ENCODE results near the gene MXD1. TPM values are rescaled to one million over a fixed set of nuclear protein-coding genes. Genes with fewer than 3 reads are reported as not detected.

The MXD1 gene
- total and polyA plus RNA-seq, 2 experiments from 2014 or later, result 1.8 to 3.9 TPM

DNA sequence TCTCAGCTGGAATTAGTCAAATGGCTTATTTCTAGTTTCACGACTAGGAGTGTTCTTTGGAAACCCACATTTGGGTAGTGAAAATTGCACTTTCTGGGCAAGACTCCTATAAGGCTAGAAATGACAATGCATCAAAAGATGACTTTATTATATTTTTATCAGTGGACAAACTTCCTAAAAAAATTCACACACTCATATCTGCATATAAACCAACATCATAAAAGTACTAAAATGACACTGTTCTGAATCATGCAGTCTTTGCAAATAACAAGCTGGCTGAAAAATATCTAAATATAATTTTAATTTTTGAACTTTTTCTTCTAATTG, 17.6 kb downstream of the MXD1 start:
- TF ChIP-seq EZH2phosphoT487 (IDR thresholded peaks at IDR 0.05; ENCODE audit: unreplicated experiment) (no peak), JUNB (IDR thresholded peaks at IDR 0.05; ENCODE audit: unreplicated experiment) (no peak), ZNF462 (CRISPR knock-in tag; IDR thresholded peaks at IDR 0.05) (no peak), NANOG (IDR thresholded peaks at IDR 0.05; ENCODE audit: borderline replicate concordance) (no peak), POLR2AphosphoS5 (IDR thresholded peaks at IDR 0.05; ENCODE audit: low read depth) (no peak), EZH2 (IDR thresholded peaks at IDR 0.05; ENCODE audit: low read depth, unreplicated experiment) (no peak), STAT1 (IDR thresholded peaks at IDR 0.05; ENCODE audit: unreplicated experiment) (no peak), ZNF114 (CRISPR knock-in tag; IDR thresholded peaks at IDR 0.05) (no peak)
- TF ChIP-seq, protein P1, sequence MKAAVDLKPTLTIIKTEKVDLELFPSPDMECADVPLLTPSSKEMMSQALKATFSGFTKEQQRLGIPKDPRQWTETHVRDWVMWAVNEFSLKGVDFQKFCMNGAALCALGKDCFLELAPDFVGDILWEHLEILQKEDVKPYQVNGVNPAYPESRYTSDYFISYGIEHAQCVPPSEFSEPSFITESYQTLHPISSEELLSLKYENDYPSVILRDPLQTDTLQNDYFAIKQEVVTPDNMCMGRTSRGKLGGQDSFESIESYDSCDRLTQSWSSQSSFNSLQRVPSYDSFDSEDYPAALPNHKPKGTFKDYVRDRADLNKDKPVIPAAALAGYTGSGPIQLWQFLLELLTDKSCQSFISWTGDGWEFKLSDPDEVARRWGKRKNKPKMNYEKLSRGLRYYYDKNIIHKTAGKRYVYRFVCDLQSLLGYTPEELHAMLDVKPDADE (IDR thresholded peaks at IDR 0.05), result no peak
- TF ChIP-seq, protein P2, sequence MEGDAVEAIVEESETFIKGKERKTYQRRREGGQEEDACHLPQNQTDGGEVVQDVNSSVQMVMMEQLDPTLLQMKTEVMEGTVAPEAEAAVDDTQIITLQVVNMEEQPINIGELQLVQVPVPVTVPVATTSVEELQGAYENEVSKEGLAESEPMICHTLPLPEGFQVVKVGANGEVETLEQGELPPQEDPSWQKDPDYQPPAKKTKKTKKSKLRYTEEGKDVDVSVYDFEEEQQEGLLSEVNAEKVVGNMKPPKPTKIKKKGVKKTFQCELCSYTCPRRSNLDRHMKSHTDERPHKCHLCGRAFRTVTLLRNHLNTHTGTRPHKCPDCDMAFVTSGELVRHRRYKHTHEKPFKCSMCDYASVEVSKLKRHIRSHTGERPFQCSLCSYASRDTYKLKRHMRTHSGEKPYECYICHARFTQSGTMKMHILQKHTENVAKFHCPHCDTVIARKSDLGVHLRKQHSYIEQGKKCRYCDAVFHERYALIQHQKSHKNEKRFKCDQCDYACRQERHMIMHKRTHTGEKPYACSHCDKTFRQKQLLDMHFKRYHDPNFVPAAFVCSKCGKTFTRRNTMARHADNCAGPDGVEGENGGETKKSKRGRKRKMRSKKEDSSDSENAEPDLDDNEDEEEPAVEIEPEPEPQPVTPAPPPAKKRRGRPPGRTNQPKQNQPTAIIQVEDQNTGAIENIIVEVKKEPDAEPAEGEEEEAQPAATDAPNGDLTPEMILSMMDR (conservative IDR thresholded peaks at IDR 0.05; ENCODE audit: low read depth in 2 of 2), result no peak
- Mint-ChIP-seq H3K27me3 (ENCODE audit: insufficient read depth, low read depth, poor library complexity) (peaks cover 4% of the 10 kb centered on the region), H3K9me3 (no peaks in the 10 kb centered on the region), H3K27ac (no peak overlapping the region), H3K36me3 (ENCODE audit: low read depth) (peaks cover 2% of the 10 kb centered on the region), H3K4me1 (peaks cover 24% of the 10 kb centered on the region), H3K4me3 (no peak overlapping the region)
- DNase-seq (ENCODE audit: low spot score) (no peak), ATAC-seq (no peak)
- Histone ChIP-seq H3K27me3 (ENCODE audit: insufficient read depth) (no peaks in the 10 kb centered on the region), H3F3A (replicated peaks; ENCODE audit: low read depth) (no peaks in the 10 kb centered on the region), H3K4me1 (ENCODE audit: insufficient read depth) (peaks cover 4% of the 10 kb centered on the region; the same call in 1 of the 2 replicates), H3K79me2 (replicated peaks; ENCODE audit: insufficient read depth) (no peaks in the 10 kb centered on the region), H2AFZ (no peak overlapping the region), H4K20me1 (replicated peaks; ENCODE audit: insufficient read depth) (no peaks in the 10 kb centered on the region), H3K4me2 (no peak overlapping the region), H3K27ac (ENCODE audit: low read depth) (no peak overlapping the region), H3K9me2 (ENCODE audit: insufficient read depth) (no peaks in the 10 kb centered on the region), H3K4me3 (no peak overlapping the region), H3K36me3 (ENCODE audit: insufficient read depth) (no peaks in the 10 kb centered on the region)

All from GM23338 (cell line).